ENCODE measurements around the gene COL23A1.

COL23A1 gene

DNA sequence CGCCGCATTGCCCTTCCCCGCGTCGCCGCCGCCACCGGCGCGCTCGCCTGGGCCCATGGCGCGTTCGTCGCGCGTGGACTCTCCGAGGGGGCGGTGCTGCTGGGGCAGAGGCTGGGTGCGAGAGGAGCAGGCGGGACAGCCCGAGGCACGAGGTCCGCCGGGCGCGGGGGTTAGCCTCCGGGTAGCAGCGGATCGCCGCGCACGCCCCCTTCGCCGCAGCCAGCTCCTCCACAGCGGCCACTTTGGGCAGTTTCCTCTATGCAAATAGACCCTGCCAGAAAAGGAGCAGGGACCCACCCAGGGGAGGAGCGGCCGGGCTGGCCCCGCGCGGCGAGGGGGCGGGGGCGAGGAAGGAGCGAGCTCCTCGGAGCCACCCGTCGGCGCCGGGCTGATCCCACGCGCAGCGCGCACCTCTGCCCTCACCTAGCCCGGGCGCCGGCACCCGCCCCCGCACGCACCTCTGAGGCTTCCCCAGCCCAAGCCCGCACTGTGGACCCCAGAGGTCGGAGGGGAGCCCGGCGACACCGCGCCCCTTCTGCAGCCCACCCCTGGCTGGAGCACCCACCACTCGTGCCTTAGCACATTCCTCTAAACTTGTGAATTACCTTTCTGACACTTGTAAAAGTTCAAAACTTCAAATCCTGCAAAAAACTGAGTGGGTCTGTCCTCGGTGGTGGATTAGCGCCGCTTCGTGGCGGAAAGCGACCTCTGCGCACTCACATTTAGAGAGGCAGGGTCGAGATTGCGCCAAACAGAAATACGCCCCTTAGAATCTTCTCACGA is at the start of gene COL23A1:
Gene COL23A1, minus strand, starts transcription at position 253 of the 783 bp plus-strand sequence.
- DNase-seq: peak; percentile 14

DNA sequence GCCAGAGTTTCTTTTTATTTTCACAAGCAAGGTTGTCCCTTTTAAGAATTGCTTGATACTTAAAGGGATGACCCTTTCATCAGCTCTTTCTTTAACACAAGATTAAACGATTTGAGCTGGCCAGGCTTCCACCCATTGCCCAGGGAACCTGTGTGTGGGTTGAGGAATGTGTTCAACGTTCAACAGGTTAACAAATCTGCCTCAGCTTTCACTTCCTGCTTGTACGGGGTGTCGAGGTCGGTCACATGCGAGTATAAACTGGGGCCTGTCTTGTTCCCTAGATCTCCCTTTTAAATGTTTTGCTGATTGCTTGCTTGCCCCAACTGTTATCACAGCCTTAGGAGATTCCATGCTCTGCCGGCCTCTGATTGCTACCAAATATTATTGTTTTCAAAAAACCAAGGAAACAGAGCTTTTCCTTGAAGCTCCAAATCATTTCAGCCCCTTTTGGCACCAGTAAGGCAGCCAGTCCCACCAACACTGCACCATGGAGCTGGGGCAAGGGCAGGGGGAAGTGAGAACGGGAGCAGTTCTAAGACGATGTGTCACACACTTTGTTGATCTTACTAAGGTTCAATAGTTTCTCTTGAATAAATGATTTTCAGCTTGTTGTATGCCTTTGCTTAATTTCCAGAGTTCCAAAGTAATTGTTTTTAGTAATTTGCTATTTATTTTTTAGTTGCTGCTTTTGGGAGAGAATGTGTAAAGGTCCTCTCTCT is 47.3 kb upstream of the COL23A1 start:
- DNase-seq: no peak

DNA sequence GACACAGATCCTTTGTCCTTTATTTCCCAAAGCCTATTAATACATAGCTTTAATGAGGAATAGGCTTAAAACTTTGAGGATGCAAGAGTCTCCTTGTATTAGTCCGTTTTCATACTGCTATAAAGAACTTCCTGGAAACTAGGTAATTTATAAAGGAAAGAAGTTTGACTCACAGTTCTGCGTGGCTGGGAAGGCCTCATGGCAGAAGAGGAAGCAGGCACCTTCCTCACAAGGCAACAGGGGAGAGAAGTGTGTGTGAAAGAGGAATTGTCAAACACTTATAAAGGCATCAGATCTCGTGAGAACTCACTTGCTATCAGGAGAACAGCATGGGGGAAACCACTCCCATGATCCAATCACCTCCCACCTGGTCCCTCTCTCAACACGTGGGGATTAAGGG is 42.1 kb upstream of the COL23A1 start:
- no peak for DNase-seq

- DNase-seq: no peak
Observed at GRCh38 chr5:178630951-178631350, 40.8 kb upstream of the COL23A1 start.

GRCh38 chr5:178630475-178630930 is 40.3 kb upstream of the COL23A1 start:
- DNase-seq: no peak

DNA sequence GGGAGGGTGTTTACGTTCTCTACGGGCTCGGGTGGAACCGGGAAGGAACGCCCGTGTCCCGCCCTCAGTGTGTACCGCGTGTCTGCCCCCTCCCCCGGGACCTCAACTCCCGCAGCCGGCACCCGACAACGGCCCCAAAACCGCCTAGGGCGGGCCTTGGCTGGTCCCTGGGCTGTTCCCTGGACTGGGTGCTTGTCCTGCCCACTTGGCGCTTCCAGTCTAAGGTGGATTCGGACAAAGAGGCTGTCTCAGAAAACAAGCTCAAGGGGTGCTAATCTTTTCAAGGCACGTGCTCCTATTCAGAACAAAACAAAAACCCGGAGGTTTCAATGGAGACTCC is 37.0 kb upstream of the COL23A1 start:
- DNase-seq: no peak

- peak; percentile 96 for DNase-seq
Observed at GRCh38 chr5:178626484-178627258, 36.5 kb upstream of the COL23A1 start, which contains the start of gene CLK4. Gene CLK4, minus strand, starts transcription at chr5:178627050. Its CDS starts 3,634 bp downstream, at chr5:178623416.

GRCh38 chr5:178625679-178626483 is 35.7 kb upstream of the COL23A1 start:
- no peak for DNase-seq

DNA sequence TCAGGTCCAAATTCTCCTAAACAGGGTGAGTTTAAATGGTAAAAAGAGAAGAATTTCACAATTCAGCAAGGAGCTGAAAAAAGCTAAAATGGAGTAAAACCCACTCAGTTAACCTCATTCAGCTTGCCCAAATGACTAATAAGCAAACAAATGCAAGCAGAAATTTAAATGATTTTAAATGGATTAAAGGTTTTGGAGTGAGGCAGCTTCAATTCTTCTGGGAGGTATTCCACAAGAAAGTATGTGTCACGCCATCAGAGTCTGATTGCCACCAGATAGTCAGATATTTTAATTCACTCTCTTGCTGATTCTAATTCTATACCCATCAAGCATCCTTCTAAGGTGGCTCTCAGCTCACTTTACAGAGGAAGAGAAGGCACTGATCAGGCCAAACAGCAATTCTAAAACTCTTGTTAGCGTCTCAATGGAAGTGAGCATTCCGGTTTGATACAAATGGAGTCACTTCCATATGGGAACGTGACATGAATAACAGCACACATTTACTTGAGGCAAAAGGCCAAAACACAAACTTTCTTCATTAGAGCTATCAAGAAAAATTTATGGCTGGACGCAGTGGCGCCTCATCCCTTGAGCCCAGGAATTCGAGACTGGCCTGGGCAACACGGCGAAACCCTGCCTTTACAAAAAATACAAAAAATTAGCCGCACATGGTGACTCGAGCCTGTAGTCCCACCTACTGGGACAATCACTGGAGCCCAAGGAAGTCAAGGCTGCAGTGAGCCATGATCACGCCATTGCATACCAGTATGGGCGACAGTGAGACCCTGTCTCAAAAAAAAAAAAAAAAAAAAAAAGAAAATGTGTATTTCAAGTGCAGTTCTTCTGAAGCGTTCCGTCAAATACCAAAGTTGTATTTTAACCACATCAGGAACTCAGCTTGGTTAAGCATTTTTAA is 34.7 kb upstream of the COL23A1 start:
- DNase-seq: no peak

- no peak for DNase-seq
Observed at GRCh38 chr5:178622679-178623247, 32.6 kb upstream of the COL23A1 start.

DNA sequence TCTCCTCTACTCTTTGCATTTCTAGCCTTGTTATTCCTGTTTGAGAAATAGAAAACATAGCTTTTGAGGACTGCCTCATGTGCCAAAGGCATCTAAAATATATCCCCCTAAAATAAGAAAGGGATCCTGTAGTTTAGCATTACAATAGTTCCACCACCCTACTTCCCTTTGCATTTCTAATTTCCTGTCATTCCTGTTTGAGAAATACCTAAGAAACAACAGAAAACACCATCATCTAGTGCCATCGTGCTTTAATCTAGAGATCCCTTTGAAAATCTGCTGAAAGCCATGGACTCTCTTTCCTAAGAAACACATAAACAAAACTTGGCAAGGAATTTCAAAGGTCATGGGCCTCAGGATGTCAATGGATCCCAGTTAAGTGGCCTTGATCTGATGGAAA is 29.2 kb upstream of the COL23A1 start:
- no peak for DNase-seq

DNA sequence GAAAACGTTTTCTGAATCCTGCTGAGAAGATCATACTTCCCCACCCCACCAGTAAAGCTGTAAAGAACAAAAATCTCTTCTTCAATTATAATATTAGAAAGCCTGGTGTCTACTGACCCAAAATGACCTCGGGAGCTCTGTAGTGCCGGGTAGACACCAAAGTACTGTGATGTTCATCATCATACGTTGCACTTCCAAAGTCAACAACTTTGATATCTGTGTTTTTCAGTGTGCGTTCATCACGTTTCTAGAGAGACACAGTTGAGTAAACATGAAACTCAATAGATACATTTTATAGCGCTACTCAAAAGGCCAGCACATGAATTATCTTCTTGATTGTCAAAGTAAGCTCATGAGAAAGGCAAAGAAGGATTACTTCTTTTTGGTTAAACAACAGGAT is 22.1 kb upstream of the COL23A1 start:
- no peak for DNase-seq

DNA sequence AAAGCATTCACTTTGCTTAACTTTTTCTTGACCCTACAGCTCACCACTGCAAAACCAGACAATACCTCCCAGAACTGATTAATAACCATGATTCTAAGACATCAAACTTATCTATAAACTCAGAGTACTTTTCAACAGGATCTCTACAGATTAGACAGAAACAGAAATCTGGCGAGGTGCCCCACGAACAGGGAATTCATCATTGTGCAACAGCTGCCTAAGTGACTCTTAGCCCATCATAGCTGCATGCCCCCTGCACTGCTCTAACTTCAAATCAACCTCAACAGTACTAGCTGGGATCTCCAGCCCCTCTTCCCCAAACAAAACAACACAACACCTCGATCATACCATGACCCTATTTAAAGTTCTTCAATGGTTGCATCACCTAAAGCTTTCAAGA is 16.1 kb upstream of the COL23A1 start:
- no peak for DNase-seq

DNA sequence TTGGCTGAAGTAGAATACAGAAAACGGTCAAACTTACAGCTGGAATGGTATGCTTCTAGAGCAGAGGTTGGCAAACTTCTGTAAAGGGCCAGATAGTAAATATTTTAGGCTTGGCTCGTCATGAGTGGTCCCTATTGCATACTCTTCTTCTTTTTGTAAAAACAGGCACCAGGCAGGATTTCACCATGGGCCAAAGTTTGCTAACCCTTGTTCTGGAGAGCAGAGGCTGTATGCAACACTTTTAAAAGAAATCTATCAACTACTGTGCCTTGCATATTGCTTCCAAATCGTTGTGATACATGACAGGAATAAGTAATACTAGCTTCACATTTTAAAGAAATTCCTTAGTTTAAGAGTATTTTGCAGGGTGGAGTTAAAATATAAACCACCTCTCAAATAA is 15.6 kb upstream of the COL23A1 start:
- no peak for DNase-seq

GRCh38 chr5:178602752-178603151 is 12.6 kb upstream of the COL23A1 start:
- no peak for DNase-seq

DNA sequence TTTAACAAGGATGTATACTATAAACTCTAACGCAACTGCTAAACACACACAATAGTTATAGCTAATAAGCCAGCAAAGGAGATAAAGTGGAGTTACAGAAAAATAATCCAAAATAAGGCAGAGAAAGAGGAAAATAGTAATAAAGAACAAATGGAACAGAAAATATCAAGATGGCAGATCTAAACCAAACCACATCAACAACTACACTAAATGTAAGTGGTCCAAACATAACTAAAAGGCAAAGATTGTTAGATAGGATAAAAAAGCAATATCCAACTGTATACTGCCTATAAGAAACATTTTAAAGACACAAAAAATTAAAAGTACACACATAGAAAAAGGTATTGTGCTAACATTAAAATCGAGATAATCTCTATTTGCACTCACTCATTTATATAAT is 5.6 kb upstream of the COL23A1 start:
- no peak for DNase-seq

DNA sequence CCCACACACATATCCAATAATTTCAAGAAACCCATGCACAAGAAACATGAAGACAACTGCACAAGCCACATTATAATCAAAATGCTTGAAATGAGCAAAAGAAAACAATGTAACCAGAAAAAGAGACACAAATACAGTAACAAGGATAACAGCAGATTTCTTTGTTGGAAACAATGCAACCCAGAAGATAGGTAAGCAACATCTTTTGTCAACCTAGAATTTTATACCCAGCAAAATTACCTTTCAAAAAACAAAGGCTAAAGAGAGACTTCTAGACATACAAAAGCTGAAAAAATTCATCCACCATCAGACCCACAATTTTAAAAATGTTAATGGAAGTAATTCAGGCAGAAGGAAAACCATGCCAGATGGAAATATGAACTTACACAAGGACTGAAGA is 5.0 kb upstream of the COL23A1 start:
- DNase-seq: no peak

- no peak for DNase-seq
Observed at GRCh38 chr5:178590924-178591423, 781 bp upstream of the COL23A1 start.

GRCh38 chr5:178589180-178590140 is 733 bp downstream of the COL23A1 start:
- no peak for DNase-seq

DNA sequence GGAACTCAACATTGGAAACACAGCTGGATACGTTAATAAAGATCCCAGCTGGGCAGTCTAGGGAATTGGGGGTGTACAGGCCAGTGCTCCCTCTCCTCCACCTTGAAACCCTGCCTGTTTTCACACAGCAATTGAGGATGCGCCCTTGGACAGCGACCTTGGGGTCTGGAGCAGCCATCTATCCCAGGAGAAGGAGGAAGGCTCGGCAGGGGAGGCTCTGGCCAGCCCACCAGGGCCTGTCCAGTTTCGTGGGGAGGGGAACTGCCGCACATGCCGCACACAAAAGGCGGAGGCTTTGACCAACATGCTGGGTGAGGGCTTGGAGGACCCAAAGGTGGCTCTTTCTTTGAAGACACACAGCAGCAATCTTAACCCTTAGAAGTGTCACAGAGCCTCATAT is 1.4 kb downstream of the COL23A1 start:
- no peak for DNase-seq
